ENCODE results near the gene RRBP1.

The RRBP1 gene

GRCh38 chr20:17683218-17684076 lies 1.4 kb upstream of the RRBP1 start:
- DNase-seq (ENCODE audit: low spot score) = no peak

DNA sequence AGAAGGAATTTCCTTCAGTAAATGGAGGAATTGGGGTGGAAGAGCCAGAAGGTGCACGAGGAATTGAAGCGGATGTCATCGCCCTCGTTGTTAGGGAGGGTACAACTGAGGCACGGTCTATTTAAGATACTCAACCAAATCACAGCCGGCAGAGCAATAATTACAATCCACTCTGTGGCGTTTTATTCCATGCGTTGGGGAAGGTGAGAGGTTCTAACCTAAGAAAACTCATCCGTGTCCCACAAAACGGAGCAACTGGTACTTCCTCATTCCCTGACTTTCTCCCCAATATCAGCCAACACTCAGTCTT lies 802 bp upstream of the RRBP1 start:
- no peak for DNase-seq (ENCODE audit: low spot score)

- no peak for DNase-seq (ENCODE audit: low spot score)
Measured at GRCh38 chr20:17681726-17682102, 328 bp downstream of the RRBP1 start.

- peak; percentile 76 for DNase-seq (ENCODE audit: low spot score)
Measured at GRCh38 chr20:17680836-17681725, 961 bp downstream of the RRBP1 start.

DNA sequence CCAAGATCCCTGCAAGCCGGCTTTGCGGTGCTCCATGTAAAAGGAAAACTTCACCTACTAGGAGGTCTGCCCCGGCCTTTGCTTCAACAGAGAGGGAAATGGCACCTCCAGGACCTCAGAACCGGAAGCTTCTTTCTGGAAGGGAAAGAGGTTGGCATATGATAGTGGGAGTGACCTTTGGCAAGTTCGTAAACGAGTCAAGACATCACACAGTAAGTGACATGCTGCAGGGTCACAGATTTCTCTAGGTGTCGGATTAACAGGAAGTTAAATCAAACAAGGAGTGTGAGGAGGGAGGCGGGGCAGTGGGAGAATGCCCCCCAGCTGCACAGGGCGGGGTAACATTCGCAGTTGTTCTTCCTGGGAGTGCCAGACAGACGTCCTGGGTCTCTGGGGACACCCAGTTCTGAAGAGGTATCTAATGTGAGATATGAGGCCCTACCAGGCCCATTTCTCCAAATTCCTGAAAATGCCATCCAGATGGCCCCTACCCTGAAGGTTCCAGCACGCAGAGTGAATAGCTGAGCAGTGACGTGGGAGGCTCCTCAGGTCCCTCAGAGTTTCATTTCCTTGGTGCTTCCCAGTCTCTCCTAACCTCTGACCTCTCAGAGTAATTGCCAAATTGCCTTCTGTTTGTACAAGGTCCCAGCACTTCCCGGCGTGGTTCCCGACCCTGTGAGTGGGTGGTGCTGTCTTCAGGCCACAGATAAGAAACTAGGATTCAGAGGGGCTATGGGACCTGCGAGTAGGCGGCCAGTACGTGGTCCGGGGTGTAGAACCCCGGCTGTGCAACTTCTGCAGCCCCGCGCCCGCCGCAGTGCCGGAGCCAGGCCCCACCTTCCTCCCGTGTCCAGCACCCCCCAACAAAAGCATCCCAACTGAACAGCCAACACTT lies 1.9 kb downstream of the RRBP1 start:
- peak; percentile 83 for DNase-seq (ENCODE audit: low spot score)

DNA sequence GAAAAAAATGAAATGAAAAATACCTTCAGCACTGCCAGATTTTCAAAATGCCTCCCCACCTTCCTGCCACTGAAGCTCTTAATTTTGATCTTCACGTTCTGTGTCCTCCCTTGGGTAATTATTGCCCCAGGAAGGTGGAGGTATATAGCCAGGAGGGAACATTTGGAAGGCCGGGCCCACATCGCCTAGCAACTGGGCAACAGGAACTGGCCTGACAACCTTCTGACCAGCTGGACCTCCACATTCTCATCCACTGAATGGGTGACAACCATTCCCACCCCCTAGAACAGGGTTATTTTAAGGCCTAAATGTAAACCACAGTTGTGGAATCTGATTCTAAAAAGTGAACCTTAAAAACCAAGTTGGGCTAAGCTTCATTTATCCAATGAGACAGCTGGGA lies 3.2 kb downstream of the RRBP1 start:
- DNase-seq (ENCODE audit: low spot score) = no peak

DNA sequence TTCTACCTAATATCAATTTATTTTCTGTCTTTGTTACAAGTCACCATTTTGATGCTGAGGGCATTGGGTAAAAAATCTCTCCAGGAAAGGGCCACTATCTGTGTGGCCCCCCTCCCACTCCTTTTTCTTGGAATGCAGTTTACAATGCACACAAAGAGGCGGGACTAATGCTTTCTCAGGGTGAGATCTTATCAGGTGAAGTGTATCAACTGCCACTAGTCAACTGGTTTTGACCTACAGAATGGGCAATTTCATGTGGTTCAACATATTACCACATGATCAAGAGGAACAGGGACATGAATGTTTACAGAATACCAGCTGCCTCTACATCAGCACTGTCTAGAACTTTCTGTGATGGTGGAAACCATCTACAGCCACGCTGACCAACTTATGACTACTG lies 3.7 kb downstream of the RRBP1 start:
- DNase-seq (ENCODE audit: low spot score) = no peak

GRCh38 chr20:17676942-17677341 lies 5.1 kb downstream of the RRBP1 start:
- DNase-seq (ENCODE audit: low spot score) = no peak

- DNase-seq (ENCODE audit: low spot score) = no peak
Measured at GRCh38 chr20:17676378-17676759, 5.7 kb downstream of the RRBP1 start.

DNA sequence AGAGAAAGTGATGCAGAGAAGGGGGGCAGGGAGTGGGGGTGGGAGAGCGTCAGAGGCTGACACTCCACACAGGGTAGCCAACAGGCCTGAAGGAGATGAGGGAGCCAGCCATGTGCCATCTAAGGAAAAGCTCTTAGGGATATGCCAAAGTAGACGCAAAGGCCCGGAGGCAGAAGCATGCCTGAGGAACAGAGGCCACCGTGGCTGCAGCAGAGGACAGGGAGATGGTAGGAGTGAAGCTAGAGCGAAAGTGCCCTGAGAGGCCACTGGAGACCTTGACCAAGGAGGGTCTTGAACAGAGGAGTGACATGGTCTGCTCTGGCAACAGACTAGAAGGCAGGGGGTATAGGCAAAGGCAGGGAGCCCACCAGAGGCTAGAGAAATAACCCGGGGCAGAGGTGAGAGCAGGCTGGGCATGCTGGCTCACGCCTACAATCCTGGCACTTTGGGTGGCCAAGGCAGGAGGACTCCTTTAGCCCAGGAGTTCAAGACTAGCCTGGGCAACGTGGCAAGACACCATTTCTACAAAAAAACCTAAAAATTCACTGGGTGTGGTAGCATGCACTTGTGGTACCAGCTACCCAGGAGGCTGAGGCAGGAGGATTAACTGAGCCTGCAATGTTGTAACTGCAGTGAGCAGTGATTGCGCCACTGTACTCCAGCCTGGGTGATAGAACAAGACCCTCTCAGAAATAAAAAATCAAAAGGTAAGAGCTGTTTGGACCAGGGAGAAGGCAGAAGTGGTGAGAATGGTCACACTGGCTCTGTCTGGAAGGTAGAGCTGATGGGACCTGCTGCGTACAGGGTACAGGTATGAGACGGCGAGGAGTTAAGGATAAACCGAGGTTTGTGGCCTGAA lies 6.3 kb downstream of the RRBP1 start:
- no peak for DNase-seq (ENCODE audit: low spot score)

- DNase-seq (ENCODE audit: low spot score) = no peak
Measured at GRCh38 chr20:17674722-17675518, 7.1 kb downstream of the RRBP1 start.

GRCh38 chr20:17673084-17673483 lies 9.0 kb downstream of the RRBP1 start:
- no peak for DNase-seq (ENCODE audit: low spot score)

- DNase-seq (ENCODE audit: low spot score) = no peak
Measured at GRCh38 chr20:17671565-17671964, 10.5 kb downstream of the RRBP1 start.

GRCh38 chr20:17671011-17671410 lies 11.0 kb downstream of the RRBP1 start:
- DNase-seq (ENCODE audit: low spot score) = no peak

- no peak for DNase-seq (ENCODE audit: low spot score)
Measured at GRCh38 chr20:17669306-17669931, 12.6 kb downstream of the RRBP1 start.

- DNase-seq (ENCODE audit: low spot score) = no peak
Measured at GRCh38 chr20:17668432-17668831, 13.6 kb downstream of the RRBP1 start.

DNA sequence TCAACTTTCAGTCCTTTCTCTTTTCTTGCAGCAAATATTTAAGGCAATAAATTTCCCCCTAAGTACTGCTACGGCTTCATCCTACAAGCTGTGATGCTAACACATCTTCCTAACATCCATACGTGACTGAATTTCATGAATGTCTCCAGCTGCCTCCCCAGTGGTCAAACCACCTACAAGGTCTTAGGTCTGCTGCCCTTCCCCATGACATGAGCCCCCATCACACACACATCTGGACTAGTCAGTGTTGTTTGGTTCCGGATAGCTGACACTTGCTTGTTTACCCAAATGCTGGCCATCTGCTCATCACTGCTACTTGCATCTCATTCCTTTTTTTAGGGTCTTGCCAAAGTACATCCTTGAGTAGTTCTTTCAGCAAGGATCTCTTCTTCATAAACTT lies 14.6 kb downstream of the RRBP1 start:
- DNase-seq (ENCODE audit: low spot score) = no peak

DNA sequence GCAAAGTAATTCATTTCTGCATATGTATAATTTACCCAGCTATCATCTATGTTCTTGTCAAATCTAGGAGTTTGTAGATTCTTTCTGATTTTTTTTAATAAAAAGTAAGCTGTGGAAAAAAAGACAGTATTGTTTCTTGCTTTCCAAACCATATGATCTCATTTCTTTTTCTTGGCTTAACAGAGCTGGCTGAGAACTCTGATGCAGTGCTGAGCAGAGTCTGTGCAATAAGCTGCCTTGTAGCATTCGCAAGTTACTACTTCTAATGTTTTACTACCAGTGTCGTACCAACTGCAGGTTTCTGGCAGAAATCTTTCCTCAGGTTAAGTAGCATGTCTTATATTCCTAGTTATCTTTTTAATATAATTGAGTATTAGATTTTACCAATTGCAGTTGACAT lies 15.6 kb downstream of the RRBP1 start:
- no peak for DNase-seq (ENCODE audit: low spot score)

- no peak for DNase-seq (ENCODE audit: low spot score)
Measured at GRCh38 chr20:17665756-17666155, 16.3 kb downstream of the RRBP1 start.

DNA sequence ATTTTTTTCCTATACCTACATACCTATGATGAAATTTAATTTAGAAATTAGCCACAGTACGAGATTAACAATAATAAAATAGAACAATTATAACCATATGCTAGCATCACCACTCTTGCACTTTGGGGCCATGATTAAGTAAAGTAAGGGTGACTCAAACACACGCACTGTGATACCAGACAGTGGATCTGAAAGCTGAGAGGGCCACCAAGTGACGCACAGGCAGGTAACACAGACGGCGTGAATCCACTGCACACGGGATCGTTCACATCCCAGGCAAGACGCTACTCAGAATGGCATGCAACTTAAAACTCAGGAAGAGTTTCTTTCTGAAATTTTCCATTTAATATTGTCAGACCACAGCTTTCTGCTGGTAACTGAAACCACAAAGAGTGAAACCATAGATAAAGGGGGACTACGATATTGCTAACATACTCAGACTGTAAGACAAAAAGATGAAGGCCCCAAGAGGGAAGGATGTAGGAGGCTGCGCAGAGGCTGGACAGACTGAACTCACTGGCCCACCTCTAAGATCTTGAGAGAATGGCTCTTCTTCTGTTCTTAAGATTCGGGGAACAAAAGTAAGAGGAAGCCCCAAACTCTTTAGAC lies 17.9 kb downstream of the RRBP1 start:
- DNase-seq (ENCODE audit: low spot score) = no peak

All from kidney tubule cell (primary cell).